ENCODE measurements around the gene KPNA5. TPM values are rescaled to one million over a fixed set of nuclear protein-coding genes. Genes with fewer than 3 reads are reported as not detected.
A peak's percentile ranks its signal among the peaks of the same experiment; 100 is the strongest.

Gene KPNA5
- total RNA-seq, 1 donor from 2014 or later = 18.1 TPM

GRCh38 chr6:116772450-116772849, 91.4 kb downstream of the KPNA5 start:
- Histone ChIP-seq H3K9me3 (no peaks in the 10 kb centered on the region), H3K4me3 (no peak overlapping the region), H3K4me1 (no peaks in the 10 kb centered on the region), H3K36me3 (no peaks in the 10 kb centered on the region), H3K27ac (no peak overlapping the region), H3K27me3 (peaks cover 3% of the 10 kb centered on the region)
- ATAC-seq (no peak), DNase-seq (no peak)
- intact Hi-C loops (cut with DNase I) = no loop called here
- no peak for TF ChIP-seq CTCF (IDR thresholded peaks at IDR 0.05)

- Histone ChIP-seq H3K36me3 (no peaks in the 10 kb centered on the region), H3K4me1 (no peaks in the 10 kb centered on the region), H3K4me3 (no peak overlapping the region), H3K27ac (no peak overlapping the region), H3K9me3 (no peaks in the 10 kb centered on the region), H3K27me3 (no peaks in the 10 kb centered on the region)
- intact Hi-C loops (cut with DNase I) = no loop called here
- TF ChIP-seq CTCF (IDR thresholded peaks at IDR 0.05) = no peak
- DNase-seq (no peak), ATAC-seq (no peak)
These were observed 92.9 kb downstream of the KPNA5 start for GRCh38 chr6:116773886-116774285.

GRCh38 chr6:116779573-116780164, 98.7 kb downstream of the KPNA5 start:
- intact Hi-C loops (cut with DNase I) = no loop called here
- ATAC-seq = peak; percentile 37
- H3K27me3 ChIP-seq = peaks cover 6% of the 10 kb centered on the region
- no peak overlapping the region for H3K27ac ChIP-seq
- peaks cover 5% of the 10 kb centered on the region for H3K4me1 ChIP-seq
- no peak for DNase-seq
- H3K9me3 ChIP-seq = no peaks in the 10 kb centered on the region
- H3K36me3 ChIP-seq = no peaks in the 10 kb centered on the region
- TF ChIP-seq CTCF (IDR thresholded peaks at IDR 0.05) = peak; percentile 50
- H3K4me3 ChIP-seq = no peak overlapping the region

GRCh38 chr6:116783852-116784251, 102.8 kb downstream of the KPNA5 start:
- no peak overlapping the region for H3K27ac ChIP-seq
- H3K4me3 ChIP-seq = no peak overlapping the region
- DNase-seq (no peak), ATAC-seq (no peak)
- no peak for TF ChIP-seq CTCF (IDR thresholded peaks at IDR 0.05)
- H3K36me3 ChIP-seq = no peaks in the 10 kb centered on the region
- intact Hi-C loops (cut with DNase I) = no loop called here
- no peaks in the 10 kb centered on the region for H3K9me3 ChIP-seq
- peaks cover 6% of the 10 kb centered on the region for H3K27me3 ChIP-seq
- H3K4me1 ChIP-seq = peaks cover 5% of the 10 kb centered on the region

Other genes starting within 250 kb of the KPNA5 start
- gene CALHM6, start 219.8 kb upstream of the KPNA5 start, total RNA-seq = 3.6 TPM
- 1.9 TPM for gene CALHM5, start 169.6 kb upstream of the KPNA5 start, total RNA-seq
- gene TRAPPC3L, start 135.5 kb upstream of the KPNA5 start, total RNA-seq = 0.64 TPM
- not detected for gene CALHM4, start 127.5 kb upstream of the KPNA5 start, total RNA-seq
- 37.4 TPM for gene RWDD1, start 109.7 kb upstream of the KPNA5 start, total RNA-seq
- gene RSPH4A, start 64.7 kb upstream of the KPNA5 start, total RNA-seq = 0.72 TPM
- 11.0 TPM for gene ZUP1, start 12.4 kb upstream of the KPNA5 start, total RNA-seq
- gene FAM162B, start 84.5 kb downstream of the KPNA5 start, total RNA-seq = 13.2 TPM
- gene GPRC6A, start 147.9 kb downstream of the KPNA5 start, total RNA-seq = not detected
- gene RFX6, start 196.0 kb downstream of the KPNA5 start, total RNA-seq = not detected